Measurements from ENCODE around the gene CACNA1C. TPM values are rescaled to one million over a fixed set of nuclear protein-coding genes. Genes with fewer than 3 reads are reported as not detected.
"Not testable (repeated sequence)": the region's sequence is repeated elsewhere in the genome, so short reads cannot be mapped to it uniquely, and the experiment has no call there.

Gene CACNA1C
- total RNA-seq, 4 donors from 2014 or later = 2.0 to 4.2 (median 2.5) TPM

- no peaks in the 10 kb centered on the region for H3K9me3 ChIP-seq
- WGBS, 2 donors = 66 to 73% methylated on average over 9 to 10 of the region's 11 CpGs
- intact Hi-C loops (cut with DNase I) = loop anchor here (5.0 kb wide), 1 partner anchor 45 kb away; no protein-coding TSS in a partner anchor
- DNase-seq = no peak
- peaks cover 0 to 5% of the 10 kb centered on the region in 2 donors for H3K4me1 ChIP-seq
- TF ChIP-seq CTCF (IDR thresholded peaks at IDR 0.05) (no peak), POLR2A (IDR thresholded peaks at IDR 0.05) (no peak)
- H3K4me3 ChIP-seq (replicated peaks in 1 of 3) = no peak overlapping the region
- no peak overlapping the region for H3K27ac ChIP-seq
- H3K36me3 ChIP-seq = no peaks in the 10 kb centered on the region
- H3K27me3 ChIP-seq = no peaks in the 10 kb centered on the region
Observed at GRCh38 chr12:2737656-2738241, 685.0 kb downstream of the CACNA1C start.

GRCh38 chr12:2739069-2739468 is 686.3 kb downstream of the CACNA1C start:
- DNase-seq = no peak
- Histone ChIP-seq H3K27ac (no peak overlapping the region), H3K4me1 (peaks cover 0 to 5% of the 10 kb centered on the region in 2 donors), H3K4me3 (replicated peaks in 1 of 3) (no peak overlapping the region), H3K27me3 (no peaks in the 10 kb centered on the region), H3K9me3 (no peaks in the 10 kb centered on the region), H3K36me3 (no peaks in the 10 kb centered on the region)
- WGBS, 2 donors = 70 to 76% methylated on average over 11 of the region's 11 CpGs
- intact Hi-C loops (cut with DNase I) = loop anchor here (5.0 kb wide), 1 partner anchor 43 kb away; no protein-coding TSS in a partner anchor
- no peak for TF ChIP-seq POLR2A (IDR thresholded peaks at IDR 0.05)
- no peak for TF ChIP-seq CTCF (IDR thresholded peaks at IDR 0.05)

- 52 to 56% methylated on average over 11 of the region's 11 CpGs for WGBS, 2 donors
Observed at GRCh38 chr12:2739832-2740641, 687.2 kb downstream of the CACNA1C start.

GRCh38 chr12:2742037-2742436 is 689.2 kb downstream of the CACNA1C start:
- H3K27me3 ChIP-seq; DNase-seq; H3K4me1 ChIP-seq; H3K9me3 ChIP-seq; H3K36me3 ChIP-seq; H3K27ac ChIP-seq; intact Hi-C loops (cut with DNase I); H3K4me3 ChIP-seq (replicated peaks in 1 of 3): not testable (repeated sequence)
- 66% methylated on average over 4 to 10 of the region's 10 CpGs for WGBS, 2 donors

More at GRCh38 chr12:2739832-2740641, 687.2 kb downstream of the CACNA1C start:
- no peaks in the 10 kb centered on the region for H3K27me3 ChIP-seq
- no peaks in the 10 kb centered on the region for H3K9me3 ChIP-seq
- H3K36me3 ChIP-seq = no peaks in the 10 kb centered on the region
- intact Hi-C loops (cut with DNase I) = loop anchor here (5.0 kb wide), 1 partner anchor 42 kb away; no protein-coding TSS in a partner anchor
- H3K27ac ChIP-seq = no peak overlapping the region
- no peak overlapping the region for H3K4me3 ChIP-seq (replicated peaks in 1 of 3)
- H3K4me1 ChIP-seq = peaks cover 0 to 5% of the 10 kb centered on the region in 2 donors
- peak; percentile 32 to 38 for DNase-seq
- peak in 5 of 6 experiments; percentile 52 to 84 (median 71) for TF ChIP-seq CTCF (IDR thresholded peaks at IDR 0.05)
- no peak for TF ChIP-seq POLR2A (IDR thresholded peaks at IDR 0.05)

GRCh38 chr12:2743478-2743877 is 690.7 kb downstream of the CACNA1C start:
- Histone ChIP-seq H3K36me3 (no peaks in the 10 kb centered on the region), H3K4me1 (peaks cover 0 to 5% of the 10 kb centered on the region in 2 donors), H3K9me3 (no peaks in the 10 kb centered on the region), H3K4me3 (replicated peaks in 1 of 3) (no peak overlapping the region), H3K27ac (no peak overlapping the region), H3K27me3 (no peaks in the 10 kb centered on the region)
- no peak for TF ChIP-seq POLR2A (IDR thresholded peaks at IDR 0.05)
- TF ChIP-seq CTCF (IDR thresholded peaks at IDR 0.05) = no peak
- intact Hi-C loops (cut with DNase I) = no loop called here
- no peak for DNase-seq
- 83 to 100% methylated on average over 5 to 6 of the region's 6 CpGs for WGBS, 2 donors
